ENCODE measurements around the gene TAF11L9.
"Not testable (repeated sequence)": the region's sequence is repeated elsewhere in the genome, so short reads cannot be mapped to it uniquely, and the experiment has no call there.

Gene TAF11L9

GRCh38 chr5:17585658-17586057, 8.5 kb downstream of the TAF11L9 start, which contains the start of gene TAF11L7:
TAF11L7 (minus strand) TSS chr5:17585758.
- H3K36me3 ChIP-seq (ENCODE audit: control insufficient read depth, insufficient read depth, low read length); H3K9me3 ChIP-seq (ENCODE audit: control insufficient read depth, low read length): not testable (repeated sequence)

More at GRCh38 chr5:17585658-17586057, 8.5 kb downstream of the TAF11L9 start, which contains the start of gene TAF11L7:
- not testable (repeated sequence) for H3K9ac ChIP-seq (ENCODE audit: low read length); H3K27me3 ChIP-seq (ENCODE audit: control insufficient read depth, insufficient read depth, low read length); H3K4me1 ChIP-seq (ENCODE audit: control insufficient read depth, insufficient read depth, low read length); H3K4me3 ChIP-seq (ENCODE audit: low read length)

Data from mucosa of stomach (tissue), 1 donor.